HG03460 (cell line): ENCODE measurements around the gene STYXL2.

ENCODE experiments used
- ATAC-seq: cut with Tn5 transposase; IDR thresholded peaks from one replicate; pipeline ENCODE4 v1.9.1; 2021; ENCODE audit not compliant: unreplicated experiment

STYXL2 gene

DNA sequence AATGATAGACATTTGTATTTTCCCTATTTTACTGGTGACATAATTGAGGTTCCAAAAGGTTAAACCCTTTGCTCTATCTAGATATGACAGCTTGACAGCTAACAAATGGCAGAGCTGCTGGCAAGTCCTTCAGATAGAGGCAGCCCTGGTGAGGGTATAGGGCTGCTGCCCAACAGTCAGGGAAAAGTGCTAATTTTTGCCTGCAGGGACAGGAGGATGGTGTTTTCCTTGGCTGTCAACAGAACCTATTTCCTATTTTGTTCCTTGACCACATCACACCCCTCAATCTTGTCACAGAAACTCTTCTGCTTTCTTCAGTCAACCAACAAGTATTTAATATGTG, 16.0 kb upstream of the STYXL2 start:
- ATAC-seq, result no peak

DNA sequence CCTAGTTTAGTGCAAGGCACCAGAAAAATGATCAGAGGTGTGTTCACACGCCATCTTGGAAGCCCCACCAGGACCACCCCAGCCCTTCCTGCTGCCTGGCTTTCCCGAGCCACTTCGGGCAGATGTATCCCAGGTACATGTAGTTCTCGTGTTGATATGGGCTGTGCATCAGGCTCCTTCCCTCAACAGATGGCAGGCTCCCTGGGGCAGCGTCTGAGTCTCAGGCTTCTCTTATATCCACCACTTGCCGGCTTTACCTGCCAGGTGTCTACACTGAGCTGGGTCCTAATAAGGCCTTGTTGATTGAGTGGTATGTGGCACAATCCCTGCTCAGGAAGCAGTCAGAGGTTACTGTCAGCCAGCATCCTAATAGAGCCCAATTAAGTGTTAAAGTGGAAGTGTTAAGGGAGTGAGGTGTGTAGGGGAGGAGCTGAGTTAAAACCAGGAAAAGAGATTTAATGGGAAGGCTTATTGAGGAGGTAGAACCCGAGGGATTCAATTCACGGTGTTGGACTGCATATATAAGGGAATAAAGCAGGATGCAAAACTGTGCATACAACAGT, 12.2 kb upstream of the STYXL2 start:
- no peak for ATAC-seq

DNA sequence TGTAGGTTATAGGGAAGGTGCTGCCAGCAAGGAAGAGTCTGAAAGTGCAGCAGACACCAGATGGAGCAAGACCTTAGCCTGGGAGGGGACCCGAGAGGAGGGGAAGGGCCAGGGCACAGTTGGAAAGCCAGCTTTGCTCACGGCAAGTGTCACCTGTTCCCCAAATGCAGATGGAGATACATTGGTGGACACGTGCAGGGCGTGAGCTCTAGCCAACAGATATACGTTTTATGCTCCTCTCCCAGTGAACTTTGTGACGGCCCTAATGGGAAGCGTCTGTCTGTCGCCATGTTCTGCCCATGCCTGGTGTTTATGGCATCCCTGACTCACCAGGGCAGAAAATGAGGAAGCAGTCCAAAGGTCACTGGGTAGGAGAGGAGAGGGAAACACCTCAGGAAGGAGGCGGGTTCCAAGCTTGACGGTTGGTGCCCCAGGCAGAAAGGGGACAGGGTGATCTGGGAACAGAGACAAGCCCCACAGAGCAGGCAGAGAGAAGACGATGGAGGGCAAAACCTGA, 11.3 kb upstream of the STYXL2 start:
- ATAC-seq, result no peak

DNA sequence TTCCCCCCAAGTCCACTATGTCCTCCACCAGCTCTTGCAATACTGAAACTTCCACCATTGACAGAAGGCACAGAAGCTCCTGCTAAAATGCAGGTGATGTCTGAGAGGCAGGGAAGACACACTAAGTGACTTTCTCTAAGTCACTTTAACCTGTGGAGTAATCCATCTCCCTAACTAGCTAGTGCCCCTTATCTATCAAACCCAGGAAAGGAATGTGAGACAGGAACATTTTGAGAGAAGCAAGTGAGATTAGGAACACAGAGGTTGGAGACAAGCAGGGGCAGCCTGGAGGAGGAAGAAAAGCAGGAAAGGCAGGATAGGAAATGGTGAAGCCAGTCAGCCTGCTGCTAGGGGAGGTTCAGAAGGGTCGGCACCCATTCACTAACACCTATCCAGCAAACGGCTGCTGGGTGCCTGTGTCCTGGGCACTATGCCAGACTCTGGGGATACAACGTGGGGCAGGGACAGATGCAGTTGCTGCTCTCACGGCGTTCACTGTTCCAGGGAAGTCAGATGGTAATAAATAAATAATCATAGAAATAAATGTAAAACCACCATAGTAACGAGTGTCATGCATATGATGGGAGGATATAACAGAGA, 10.7 kb upstream of the STYXL2 start:
- no peak for ATAC-seq

DNA sequence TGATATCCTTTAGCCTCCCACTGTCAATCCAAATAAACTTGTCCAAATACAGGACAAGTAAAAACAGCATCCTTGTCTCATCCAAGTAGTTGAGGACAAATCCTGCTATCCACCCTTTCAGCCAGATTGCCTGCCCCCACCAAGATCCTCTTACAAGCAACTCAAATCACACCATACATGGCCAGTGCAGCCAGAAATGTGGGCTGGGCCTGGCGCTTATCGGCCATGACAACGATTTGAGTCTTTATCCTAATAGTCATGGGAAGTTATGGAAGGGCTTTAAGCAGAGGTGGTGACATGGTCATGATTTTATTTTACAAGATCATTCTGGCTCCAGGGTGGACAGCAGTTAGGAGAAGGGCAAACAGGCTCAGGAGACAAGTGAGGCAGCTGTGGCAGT, 10.0 kb upstream of the STYXL2 start:
- ATAC-seq, result no peak

DNA sequence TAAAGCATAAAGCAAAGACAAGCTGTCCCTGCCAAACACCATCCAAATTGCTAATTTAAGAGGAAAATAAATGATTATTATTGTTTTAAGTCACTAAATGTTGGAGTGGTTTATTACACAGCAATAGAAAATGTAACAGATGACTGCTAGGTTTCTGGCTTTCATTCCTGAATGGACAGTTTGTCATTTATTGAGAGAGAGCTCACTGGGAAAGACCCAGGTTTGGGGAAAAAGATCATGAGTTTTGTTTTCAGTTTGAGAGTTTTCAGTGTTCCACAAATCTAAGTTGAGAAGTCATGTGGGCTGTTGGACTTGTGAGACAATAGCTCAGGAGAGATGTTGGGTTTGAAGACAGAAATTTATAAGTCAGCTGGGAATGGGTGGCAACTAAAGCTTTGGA, 9.1 kb upstream of the STYXL2 start:
- ATAC-seq, result no peak

DNA sequence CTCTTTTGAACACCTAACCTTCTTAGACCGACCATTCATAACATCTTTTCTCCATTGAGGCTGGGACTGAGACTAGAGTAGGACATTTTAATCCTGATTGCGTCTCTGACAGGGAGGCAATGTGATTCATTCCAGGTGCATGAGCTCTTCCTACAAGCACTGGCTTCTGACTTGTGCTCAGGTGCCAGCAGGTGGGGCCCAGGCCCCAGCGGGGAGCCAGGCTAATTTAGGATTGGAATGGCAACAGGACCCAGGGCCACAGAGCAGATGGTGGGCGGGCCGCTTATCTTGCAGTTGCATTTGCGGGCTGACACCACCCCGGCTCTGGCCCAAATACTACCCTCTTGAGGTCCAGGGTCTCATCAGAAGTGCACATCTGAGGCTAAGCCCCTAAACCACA, 7.8 kb upstream of the STYXL2 start:
- no peak for ATAC-seq

DNA sequence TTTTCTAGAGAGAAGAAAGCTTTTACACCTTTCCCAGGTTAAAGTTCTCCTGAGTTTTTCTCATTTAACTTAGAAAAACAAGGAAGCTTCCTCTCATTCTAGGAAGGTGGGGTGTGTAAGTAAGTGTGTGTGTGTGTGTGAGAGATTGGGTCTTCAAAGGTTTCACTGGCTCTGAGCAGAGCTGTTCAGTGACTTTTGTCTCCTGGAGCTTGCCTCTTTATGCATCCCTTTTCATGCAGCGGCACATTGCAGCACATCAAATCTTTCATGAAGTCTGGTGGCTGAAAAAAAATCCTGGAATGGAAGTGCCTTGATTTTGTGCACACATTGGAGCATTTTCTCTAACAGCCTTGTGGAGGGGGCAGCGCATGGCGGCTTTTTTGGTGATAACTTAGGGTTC, 7.1 kb upstream of the STYXL2 start:
- ATAC-seq, result no peak

DNA sequence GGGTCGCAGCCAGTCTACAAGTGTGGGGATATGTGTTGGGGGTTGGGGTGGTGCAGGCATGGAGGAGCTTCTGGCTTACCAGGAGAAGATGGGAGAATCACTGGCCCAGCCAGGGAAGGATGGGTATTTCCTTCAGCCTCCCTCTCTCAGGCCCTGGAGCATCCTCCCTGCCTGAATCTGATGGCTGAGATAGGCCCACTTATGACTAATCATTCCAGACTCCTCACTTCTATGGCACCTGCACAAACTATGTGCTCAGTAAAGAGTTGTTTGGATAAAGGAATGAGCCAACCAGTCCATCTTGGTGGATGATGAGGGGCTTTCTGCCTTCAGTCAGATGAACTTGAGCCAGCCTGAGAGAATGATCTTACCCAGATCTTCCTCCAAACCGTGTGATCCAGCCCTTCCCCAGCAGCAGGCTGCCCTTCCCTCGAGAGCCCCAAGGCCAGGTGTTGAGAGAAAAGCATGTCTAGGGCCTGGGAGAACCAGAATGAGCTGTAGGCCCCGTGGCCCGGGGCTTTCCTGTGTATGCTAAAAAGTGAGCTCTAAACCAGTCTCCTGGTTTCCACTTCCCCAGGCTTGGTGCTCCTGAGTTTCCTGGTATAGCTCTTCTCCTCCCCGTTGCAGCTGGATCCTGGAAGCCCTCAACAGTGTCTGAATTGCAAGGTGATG, 5.0 kb upstream of the STYXL2 start:
- ATAC-seq, result no peak

DNA sequence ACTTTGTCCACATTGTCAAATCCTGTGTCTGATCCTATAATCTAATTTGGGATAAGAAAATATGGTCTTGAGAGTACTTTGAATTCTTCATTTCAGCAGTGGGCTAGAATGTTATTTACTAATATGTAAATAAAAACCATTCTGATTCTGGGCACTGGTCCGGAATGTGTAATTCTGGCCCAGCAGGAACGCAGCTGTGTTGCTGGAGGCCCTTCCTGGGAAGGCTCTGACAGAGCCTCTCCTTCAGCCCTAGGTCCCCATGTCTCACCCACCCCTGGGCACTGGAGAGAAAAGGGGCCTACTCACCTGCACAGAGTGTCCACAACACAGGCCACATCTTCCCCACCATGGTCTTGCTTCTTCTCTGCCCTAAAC, 3.9 kb upstream of the STYXL2 start:
- no peak for ATAC-seq

DNA sequence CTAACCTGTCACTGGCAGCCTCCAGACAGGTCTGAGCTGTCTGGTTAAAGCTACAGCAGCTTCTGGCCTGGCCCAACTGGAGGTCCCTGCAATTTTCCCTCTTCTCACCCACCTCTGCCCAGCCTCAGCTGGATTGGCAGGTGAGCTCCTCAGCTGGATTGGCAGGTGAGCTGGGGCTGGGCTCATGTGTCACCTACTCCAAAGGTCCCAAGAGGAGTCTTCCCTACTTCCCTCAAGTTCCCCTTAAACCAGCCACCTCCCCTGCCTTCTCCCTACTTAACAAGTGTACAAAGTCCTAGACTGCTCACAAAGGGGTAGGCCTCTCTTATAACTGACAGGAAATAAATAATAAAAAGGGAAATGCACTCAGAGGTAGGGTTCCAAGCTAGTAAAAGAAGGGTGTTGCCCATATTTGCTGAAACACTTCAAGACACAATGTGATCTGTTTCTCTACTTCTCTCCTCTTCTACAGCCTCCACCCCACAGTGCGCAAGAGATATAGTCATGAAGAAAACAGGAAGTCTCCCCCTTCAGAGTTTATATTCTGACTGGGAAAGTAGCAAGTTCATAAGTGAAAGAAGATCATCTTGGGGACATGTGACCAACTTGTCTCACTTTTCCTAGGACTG, 3.4 kb upstream of the STYXL2 start, which contains the start of gene GPA33:
TSS of gene GPA33 (minus strand) at position 64 of the 629 bp plus-strand sequence. CDS start 90 bp downstream, outside the sequence.
- ATAC-seq, result no peak

DNA sequence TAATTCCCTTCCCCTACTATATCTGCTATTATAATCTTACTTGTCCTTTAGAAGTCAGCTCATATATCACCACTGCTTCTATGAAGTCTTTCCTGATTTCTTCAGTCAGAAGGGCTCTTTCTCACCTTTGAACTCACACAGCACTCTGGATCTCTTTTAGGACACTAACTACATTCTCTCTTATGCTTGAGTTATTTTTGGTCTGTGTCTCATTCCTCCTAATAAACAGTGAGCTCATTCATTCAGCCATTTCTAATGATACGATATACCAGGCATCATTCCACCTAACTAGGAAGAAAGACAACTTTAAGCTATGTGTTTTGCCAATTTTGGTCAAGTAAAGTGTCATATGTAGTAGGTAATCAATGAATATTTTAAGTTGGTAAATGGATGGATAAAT, 1.2 kb upstream of the STYXL2 start:
- no peak for ATAC-seq

DNA sequence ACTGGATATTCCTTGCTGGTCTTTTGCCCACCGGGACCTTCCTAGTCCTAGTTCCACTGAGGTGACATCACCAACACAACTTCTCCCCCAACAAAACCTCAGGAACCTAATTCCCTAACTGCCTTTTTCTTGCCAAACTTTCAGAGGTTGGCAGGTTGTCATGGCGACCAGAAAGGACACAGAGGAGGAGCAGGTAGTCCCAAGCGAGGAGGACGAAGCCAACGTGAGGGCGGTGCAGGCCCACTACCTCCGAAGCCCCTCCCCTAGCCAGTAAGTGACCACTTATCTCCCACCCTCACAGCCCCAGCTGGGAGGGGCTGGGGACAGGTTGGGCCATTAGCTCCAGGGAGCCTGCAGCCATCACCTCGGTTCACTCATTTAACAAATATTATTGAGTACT, 815 bp downstream of the STYXL2 start:
- ATAC-seq, result no peak

DNA sequence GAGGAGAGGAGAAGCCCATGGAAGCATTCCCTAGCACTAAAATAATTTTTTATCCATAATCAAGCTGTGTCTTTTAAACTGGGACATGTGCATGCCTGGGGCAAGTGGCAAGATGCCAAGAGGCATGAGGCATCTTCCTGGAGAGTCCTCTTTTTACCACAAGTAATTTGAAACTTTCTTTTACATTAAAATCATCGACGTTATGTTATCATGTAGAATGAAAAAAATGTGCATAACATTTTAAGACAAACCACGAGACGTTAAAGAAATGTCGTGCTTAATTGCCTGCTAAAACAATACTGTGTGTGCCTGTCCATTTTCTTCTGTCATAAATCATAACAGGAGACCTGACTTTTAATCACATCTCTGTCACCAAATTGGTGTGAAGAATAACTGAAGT, 1.5 kb downstream of the STYXL2 start:
- no peak for ATAC-seq

DNA sequence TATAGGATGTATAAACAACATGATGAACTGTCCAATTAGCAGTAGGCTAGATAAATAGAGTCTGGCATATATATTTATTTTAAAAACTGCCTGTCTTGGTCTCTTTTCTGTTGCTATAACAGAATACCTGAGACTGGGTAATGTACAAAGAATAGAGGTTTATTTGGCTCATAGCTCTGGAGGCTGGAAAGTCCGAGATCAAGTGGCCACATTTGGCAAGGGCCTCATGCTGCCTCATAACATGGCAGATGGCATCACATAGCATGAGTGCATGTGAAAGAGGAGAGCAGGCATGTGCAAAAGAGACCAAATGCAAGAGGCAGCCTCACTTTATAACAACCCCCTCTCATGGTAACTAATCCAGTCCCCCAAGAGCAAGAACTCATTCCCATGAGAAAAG, 6.0 kb downstream of the STYXL2 start:
- ATAC-seq, result no peak

DNA sequence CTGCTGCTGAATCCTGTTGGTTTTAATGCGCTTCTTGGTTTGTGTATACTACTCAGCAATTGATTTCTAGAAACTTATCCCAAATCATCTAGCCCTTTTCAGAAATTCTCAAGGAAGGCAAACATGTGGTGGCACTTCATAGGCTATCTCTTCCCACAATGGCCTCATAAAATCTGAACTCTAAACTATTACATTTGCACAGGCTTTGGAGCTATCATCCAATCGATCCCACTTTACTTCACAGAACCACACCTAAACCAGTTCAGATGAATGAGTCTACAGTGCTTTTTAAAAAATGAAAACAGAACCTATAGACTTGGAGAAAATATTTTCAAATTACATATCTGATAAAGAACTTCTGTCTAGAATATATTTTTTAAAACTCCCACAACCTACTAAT, 6.9 kb downstream of the STYXL2 start:
- no peak for ATAC-seq

DNA sequence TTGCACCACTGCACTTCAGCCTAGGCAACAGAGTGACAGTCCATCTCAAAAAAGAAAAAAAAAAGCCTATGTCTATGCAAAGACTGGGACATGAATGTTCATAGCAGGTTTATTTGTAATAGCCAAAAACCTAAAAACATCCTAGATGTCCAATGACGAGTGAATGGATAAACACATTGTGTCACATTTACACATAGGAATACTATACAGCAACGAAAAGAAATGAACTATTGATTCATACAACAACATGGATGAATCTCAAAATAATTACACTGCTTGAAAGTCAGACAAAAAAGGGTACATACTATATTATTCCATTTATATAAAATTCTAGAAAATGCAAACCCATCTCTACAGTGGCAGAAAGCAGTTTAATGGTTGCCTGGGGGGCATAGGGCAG, 7.9 kb downstream of the STYXL2 start:
- no peak for ATAC-seq

DNA sequence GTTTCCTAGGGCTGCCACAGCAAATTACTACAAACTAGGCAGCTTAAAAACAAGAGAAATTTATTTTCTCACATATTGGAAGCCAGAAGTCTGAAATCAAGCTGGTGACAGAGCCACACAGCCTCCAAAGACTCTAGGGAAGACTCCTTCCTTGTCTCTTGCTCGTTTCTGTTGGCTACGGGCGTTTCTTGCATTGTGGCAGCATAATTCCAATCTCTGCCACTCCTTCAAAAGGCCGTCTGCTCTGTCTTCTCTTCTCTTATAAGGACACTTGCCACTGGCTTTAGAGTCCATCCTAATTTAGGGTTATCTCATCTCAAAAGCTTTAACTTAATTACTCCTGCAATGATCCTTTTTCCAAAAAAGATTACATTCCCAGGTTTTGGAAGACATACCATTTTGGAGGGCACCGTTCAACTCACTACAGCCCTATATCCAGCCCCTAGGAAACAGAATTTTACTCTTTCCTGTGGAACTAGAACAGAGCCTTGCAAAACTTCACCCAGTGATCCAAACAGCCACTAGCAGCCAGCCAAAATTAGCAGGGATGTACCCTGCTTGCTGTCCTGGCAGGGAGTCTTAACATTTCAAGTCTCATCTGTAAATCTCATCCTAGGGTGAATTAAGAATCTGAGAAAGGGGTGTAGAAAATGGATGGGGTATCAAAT, 9.2 kb downstream of the STYXL2 start:
- no peak for ATAC-seq

DNA sequence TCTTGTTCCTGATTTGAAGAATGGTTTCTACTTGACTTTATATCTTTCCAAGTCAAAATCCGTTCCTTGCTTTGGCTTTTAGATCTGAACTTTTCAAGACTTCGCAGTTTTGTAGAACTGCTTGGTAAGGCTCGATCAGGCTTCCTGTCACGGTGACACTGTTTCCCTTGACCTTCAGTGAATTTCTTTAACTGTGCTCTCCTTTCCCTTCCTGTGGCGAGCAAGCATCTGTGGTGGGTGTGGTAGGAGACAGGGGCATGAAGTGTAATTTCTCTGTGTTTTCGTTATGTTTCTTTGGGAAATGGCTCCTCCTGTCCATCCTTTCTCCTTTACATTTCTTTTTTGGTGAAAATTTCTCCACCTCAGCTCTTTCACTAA, 10.4 kb downstream of the STYXL2 start:
- ATAC-seq, result peak; percentile 53

DNA sequence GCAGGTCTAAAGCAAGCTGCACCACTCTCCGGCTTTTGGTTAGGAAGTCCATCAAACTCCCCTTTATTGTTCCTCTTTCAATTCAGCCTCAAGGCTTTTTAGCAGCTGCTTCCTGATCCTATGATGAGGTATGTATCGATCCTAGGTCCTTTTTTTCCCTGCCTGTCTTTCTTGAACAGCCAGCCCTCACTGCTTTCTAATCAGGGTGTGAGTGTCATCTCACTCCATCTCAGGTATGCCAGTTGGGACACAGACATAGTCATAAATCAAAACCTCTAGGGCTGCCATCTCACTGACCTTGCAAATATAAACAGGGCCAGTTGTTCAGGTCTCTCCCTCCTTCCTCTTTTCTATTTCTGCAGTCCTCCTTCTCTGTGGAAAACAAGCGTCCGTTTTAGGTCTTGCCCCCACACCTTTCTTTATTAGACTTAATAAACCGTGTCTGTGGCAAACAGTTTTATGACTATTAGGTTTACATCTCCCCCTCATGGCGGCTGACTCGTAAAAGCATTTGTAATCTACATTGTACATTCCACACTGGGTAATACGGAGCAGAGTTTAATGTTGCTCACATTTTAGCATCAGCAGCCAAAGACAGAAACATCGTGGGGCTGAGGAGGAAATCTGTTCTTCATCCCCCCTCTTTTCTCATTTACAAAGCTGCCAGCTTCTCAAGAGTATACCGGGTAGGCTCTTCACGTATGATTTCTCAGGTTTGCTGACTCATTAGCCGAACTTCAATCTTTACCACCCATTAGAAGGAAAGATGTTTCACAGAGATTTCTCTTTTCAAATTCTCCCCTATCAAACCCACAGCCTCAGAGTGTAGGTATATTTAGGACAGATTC, 11.6 kb downstream of the STYXL2 start:
- no peak for ATAC-seq

DNA sequence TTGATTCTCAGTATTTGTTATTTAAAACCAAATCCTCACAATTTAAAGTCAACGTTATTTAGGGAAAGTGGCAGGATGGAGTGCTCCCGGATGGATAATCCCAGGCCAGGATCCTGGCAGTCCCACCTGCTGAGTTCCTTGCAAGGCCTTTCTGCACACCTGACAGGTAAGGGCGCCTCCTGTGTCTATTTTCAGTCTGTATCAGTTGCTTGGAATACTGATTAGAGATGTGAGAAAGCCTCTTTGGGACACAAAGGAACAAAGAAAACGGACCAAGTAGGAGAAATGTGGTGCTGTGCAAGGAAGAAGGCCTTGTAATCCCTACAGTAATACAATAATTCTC, 12.2 kb downstream of the STYXL2 start:
- no peak for ATAC-seq
